Omental fat pad (tissue), 4 donors: ENCODE data around the gene ASB2. TPM values are rescaled to one million over a fixed set of nuclear protein-coding genes. Genes with fewer than 3 reads are reported as not detected.

Source experiments
- ATAC-seq: fragments of 150-250 bp; one replicate; pipeline ENCODE4 v1.9.1; 2016; ENCODE audit warnings: mild to moderate bottlenecking, moderate library complexity; ENCODE audit not compliant: low FRiP score
- DNase-seq: peaks from one replicate; pipeline ENCODE4 v3.0.0-alpha.2; 2019; ENCODE audit warnings: low spot score
- CTCF ChIP-seq, 3 donors: fragments of 450-650 bp; IDR thresholded peaks; one replicate each; pipeline ENCODE4 v1.5.1; 2016 to 2017; ENCODE audit warnings: antibody characterized with exemption in 3 of 3, mild to moderate bottlenecking in 3 of 3, moderate library complexity in 2 of 3
- total RNA-seq, 4 donors: library from RNA; depleted of rRNA; stranded (reverse); fragments of >200 nt; gene quantifications; one replicate each; pipeline ENCODE4 v1.1.0, GENCODE V29; 2016

The ASB2 gene
- total RNA-seq, 4 donors from 2014 or later: 0.36 to 2.4 (median 0.56) TPM

- DNase-seq (no peak), ATAC-seq (no peak)
- no peak for TF ChIP-seq CTCF (IDR thresholded peaks at IDR 0.05)
Measured at GRCh38 chr14:93955850-93956481, 20.4 kb downstream of the ASB2 start.

GRCh38 chr14:93954900-93955849 is 21.2 kb downstream of the ASB2 start:
- no peak for DNase-seq
- ATAC-seq: no peak
- TF ChIP-seq CTCF (IDR thresholded peaks at IDR 0.05): no peak

GRCh38 chr14:93954516-93954830 is 21.9 kb downstream of the ASB2 start:
- ATAC-seq (no peak), DNase-seq (no peak)
- no peak for TF ChIP-seq CTCF (IDR thresholded peaks at IDR 0.05)

GRCh38 chr14:93953739-93954515 is 22.4 kb downstream of the ASB2 start:
- no peak for TF ChIP-seq CTCF (IDR thresholded peaks at IDR 0.05)
- DNase-seq (no peak), ATAC-seq (no peak)

- TF ChIP-seq CTCF (IDR thresholded peaks at IDR 0.05): no peak
- DNase-seq: no peak
- ATAC-seq: no peak
Measured at GRCh38 chr14:93953263-93953662, 23.1 kb downstream of the ASB2 start.

- no peak for TF ChIP-seq CTCF (IDR thresholded peaks at IDR 0.05)
- DNase-seq (no peak), ATAC-seq (no peak)
Measured at GRCh38 chr14:93952829-93953228, 23.5 kb downstream of the ASB2 start.
